GM19025 (cell line): ENCODE results near the gene SYNE1.
"Not testable (repeated sequence)": the region's sequence is repeated elsewhere in the genome, so short reads cannot be mapped to it uniquely, and the experiment has no call there.

Source experiments
- ATAC-seq: cut with Tn5 transposase; IDR thresholded peaks from one replicate; pipeline ENCODE4 v1.9.1; 2021; ENCODE audit warnings: mild to moderate bottlenecking, low read depth, moderate library complexity; ENCODE audit not compliant: unreplicated experiment

The SYNE1 gene

GRCh38 chr6:152338335-152339125 is 298.6 kb downstream of the SYNE1 start:
- peak; percentile 78 for ATAC-seq

DNA sequence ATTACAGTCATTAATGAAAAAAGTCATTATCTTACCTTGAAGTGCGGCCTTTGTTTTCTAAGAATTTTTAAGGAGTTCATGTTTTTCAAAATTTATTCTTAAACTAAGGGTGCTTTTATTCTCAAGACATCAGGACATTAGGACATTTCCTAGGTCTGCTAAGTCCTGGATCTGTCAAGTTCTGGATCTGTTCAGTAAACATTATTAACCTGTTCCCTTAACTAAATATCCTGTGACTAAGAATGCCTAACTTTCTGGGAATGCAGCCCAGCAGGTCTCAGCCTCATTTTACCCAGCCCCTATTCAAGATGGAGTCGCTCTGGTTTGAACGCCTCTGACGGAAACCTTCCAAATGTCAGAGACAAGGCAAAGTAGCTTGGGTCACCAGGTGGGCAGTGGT is 302.6 kb downstream of the SYNE1 start:
- no peak for ATAC-seq

- no peak for ATAC-seq
Observed at GRCh38 chr6:152330961-152331360, 306.2 kb downstream of the SYNE1 start.

DNA sequence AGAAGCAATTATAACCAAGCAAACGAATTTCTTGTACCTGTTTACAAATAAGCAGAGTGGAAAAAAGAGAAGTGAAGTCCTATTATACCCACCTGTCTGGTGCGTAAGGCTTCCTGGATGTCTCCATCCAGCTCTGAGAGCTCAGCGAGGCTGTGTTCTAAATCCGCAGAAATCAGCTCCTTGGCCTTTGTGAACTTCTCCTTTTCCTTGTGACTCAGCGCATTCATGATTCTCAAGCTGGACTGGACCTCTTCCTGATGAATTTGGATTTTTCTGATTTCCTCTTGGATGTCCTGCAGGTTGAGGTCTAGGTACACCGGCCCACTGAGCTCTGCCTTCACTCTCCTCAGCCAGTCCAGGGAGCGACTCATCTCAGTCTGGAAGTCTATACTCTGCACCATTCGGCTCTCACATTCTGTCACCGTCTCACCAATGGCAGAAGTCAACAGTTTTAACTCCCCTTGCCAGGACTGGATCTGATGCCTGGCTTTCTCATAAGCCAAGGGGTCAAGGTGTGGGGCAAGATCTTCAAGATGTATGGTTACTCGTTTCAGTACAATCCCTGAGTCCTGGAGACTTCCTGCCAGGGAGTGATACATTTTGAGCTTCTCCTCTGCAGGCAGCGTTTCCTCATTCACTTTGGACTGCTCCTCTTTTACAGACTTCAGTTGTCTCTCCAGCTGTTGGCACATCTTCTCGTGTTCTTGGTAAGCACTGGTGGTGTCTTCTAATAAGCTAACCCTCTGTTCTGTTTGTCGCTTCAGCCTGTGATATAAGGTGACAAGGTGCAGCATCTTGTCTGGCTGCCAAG is 307.3 kb downstream of the SYNE1 start:
- no peak for ATAC-seq

DNA sequence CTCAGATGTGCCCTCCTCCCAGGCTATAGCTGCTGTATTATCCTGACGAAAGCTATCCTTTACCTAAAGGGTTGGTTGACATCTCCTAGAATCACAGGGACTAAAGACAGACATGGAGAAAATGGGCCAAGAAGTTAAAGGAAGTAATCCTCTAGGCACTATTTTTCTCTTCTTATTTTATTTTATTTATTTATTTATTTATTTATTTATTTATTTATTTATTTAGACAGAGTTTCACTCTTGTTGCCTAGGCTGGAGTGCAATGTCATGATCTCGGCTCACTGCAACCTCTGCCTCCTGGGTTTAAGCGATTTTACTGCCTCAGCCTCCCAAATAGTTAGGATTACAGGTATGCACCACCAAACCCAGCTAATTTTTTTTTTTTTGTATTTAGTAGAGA is 309.0 kb downstream of the SYNE1 start:
- not testable (repeated sequence) for ATAC-seq

DNA sequence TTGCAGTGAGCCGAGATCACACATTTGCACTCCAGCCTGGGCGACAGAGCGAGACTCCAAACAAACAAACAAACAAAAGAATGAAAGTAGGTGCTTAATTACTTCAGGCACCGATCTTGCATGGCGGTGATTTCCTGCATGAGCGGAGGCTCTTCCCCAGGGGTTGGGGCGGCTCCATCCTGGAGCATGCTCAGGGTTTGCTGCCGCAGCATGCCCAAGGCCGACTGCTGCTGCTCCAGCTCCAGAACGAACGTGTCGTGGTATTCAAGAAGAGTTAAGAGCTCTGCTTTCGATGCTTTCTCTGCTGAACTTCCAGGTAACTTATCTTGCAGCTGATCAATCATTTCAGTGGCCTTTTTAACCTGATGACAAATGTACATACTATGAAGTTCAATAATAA is 313.8 kb downstream of the SYNE1 start:
- ATAC-seq: no peak

DNA sequence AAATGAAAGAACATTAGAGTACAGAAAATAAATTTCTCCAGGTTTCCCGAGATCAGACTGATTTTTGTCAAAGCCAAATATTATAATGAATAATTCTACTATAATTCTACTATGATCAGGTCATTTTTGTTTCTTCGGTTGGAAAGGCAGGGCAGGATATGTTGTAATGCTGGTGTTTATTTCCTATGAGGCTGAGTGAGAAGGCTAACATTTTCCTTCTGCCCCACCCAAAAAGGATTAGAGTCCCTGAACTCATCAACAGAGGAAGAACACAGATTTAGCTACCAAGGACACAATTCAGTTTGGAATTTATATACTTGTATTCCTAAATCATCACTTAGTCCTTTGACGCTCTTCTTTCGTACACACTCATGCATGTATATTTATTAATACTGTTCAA is 318.9 kb downstream of the SYNE1 start:
- no peak for ATAC-seq

DNA sequence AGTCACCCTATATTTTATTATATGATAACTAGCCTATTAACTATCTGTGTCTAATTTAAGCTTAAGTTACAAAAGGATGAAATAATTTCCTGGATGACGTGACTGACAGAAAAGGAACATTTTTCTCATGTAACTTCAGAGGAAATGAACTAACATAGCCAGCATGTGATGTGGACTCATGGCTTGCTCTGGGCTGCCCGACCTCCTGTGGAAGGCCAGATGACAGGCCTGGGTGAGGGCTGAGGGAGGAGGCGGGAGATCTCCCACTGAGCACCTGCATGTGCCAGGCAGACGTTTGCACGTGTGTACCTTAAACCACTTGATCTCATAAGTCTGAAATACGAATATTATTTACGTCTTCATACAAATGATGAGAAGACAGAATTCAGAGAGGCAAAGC is 321.1 kb downstream of the SYNE1 start:
- no peak for ATAC-seq

- no peak for ATAC-seq
Observed at GRCh38 chr6:152314483-152314832, 322.7 kb downstream of the SYNE1 start.

DNA sequence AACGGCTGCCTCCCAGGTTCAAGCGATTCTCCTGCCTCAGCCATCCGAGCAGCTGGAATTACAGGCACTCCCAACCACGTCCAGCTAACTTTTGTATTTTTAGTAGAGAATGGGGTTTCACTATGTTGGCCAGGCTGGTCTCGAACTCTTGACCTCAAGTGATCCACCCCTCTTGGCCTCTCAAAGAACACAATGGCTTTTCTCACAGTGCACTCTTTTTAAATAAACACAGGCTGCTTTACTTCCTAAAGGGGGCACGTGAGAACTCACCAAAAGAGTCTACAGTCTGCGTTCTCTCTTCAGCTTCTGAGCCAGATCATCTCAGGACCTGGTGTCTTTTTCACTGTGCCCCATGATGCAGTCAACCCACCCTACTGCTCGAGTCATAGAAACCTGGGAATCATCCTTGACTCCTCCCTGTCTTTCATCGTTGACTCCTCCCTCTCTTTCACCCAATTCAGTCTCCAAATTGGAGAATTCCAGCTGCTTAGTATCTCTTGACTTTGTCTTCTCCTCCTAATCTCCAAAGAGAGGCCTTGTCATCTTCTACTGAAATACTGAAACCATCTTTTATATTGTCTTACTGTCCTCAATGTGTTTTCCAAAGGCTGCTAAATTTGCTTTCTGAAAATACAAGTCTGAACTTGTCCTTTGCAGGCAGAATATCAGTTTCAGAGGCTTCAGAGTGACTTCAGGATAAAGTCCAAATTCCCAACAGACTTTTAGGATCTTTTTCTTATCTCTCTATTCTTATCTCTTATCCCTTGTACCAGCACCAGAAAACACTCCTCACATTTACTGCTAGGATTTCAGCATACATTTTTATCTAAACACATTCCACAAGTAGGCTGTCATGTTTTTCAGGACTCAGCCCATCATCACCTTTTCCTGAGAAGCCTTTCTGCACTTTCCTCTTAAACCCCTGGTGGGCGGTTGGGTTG is 323.4 kb downstream of the SYNE1 start:
- ATAC-seq: no peak

GRCh38 chr6:152312434-152312833 is 324.7 kb downstream of the SYNE1 start:
- no peak for ATAC-seq

DNA sequence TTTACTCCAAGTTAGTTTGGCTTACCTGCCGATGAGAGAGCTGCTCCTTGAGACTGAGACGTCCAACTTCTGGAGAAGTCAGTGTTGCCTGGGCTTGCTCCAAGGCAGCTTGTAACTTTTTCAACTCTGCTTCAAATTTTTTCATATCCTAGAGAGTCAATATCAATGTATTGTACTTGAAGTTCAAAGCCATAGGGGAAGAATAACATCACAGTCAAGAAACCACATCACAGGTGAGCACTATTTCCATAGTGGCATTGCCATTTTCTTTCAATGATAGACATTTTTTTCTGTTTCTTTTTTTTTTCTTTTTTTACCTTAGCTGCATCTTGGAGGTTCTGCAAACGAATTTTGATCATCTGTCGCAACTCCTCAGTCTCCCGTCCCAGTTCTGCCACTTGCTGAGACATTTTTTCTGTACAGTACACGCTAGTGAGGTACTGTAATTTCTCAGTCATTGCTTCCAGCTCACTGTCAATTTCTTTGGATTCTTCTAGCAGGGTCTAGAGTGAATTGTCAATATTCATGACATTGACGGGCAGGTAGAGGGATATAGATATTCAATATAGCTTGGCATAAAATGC is 326.7 kb downstream of the SYNE1 start:
- no peak for ATAC-seq

DNA sequence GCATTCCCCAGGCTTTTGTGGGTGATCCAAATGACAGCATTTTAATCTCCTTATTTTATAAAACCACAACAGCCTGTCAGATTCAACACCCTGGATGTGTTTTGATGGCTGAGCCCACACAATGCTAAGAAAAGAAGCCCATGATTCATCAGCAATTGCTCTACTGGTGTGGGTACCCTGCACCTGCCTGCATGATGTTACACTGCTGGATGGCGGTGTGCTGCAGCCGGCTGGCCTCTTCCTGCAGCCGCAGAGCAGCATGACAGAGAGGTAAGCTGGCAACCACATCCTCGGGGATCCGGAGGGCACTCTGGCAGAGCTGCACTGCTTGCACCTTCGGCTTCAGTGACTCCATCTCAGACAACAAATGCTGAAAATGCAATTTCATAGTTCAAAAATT is 327.5 kb downstream of the SYNE1 start:
- no peak for ATAC-seq

- ATAC-seq: no peak
Observed at GRCh38 chr6:152309006-152309405, 328.2 kb downstream of the SYNE1 start.

DNA sequence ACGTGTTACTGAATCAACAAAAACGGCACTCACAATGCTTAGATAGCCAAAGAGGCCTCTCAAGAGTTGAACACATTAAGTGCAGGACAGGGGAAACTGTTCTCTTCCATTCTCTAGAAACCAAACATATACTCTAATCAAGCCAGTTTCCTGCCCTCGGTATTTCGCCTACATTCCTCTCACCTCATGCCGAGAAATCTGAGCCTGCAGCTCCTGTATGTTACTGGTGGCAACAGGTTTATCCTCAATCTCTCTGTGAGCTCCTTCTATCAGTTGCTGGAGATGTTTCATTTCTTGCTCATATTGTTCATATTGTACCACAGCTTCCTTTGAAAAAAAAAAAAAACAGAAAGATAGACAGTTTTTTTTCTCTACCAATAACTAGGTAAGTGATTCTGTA is 328.9 kb downstream of the SYNE1 start:
- ATAC-seq: no peak

- ATAC-seq: no peak
Observed at GRCh38 chr6:152305672-152306071, 331.5 kb downstream of the SYNE1 start.

- peak; percentile 91 for ATAC-seq
Observed at GRCh38 chr6:152301765-152302568, 335.2 kb downstream of the SYNE1 start.

GRCh38 chr6:152301021-152301764 is 336.0 kb downstream of the SYNE1 start:
- peak; percentile 24 for ATAC-seq

GRCh38 chr6:152300517-152300916 is 336.6 kb downstream of the SYNE1 start:
- ATAC-seq: no peak
